Measurements from ENCODE around the gene RAB1A. TPM values are rescaled to one million over a fixed set of nuclear protein-coding genes. Genes with fewer than 3 reads are reported as not detected.
A peak's percentile ranks its signal among the peaks of the same experiment; 100 is the strongest.

Gene RAB1A
- total and polyA plus RNA-seq, 9 donors, result 57.5 to 125 (median 104) TPM

DNA sequence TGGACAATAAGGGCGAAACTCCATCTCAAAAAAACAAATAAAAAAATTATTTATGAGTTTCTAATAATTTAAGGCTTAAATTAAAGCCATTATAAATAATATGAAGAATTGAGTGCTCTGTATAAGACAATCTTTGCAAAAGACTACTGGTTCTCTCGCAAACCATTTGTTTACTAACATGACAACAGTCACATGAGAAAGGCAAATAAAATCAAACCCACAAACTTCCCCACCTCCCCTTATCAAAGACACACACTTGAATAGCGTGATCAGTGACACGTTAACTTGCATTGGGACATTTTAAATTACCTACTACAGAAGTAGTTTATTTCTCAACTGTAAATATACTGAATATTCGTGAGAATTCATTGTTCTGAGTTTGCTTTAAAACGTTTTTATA is 21.1 kb downstream of the RAB1A start:
- no peaks in the 10 kb centered on the region for H3K27me3 ChIP-seq
- DNase-seq, result no peak
- H3K4me1 ChIP-seq (ENCODE audit: insufficient read depth), result peaks cover 6% of the 10 kb centered on the region
- intact Hi-C loops (cut with DNase I), result no loop called here
- WGBS, 3 donors, result 68 to 77% (median 71%) methylated on average over 6 of the region's 6 CpGs
- no peak overlapping the region for H3K4me3 ChIP-seq
- no peak for TF ChIP-seq POLR2A (IDR thresholded peaks at IDR 0.05)
- TF ChIP-seq, protein P1, sequence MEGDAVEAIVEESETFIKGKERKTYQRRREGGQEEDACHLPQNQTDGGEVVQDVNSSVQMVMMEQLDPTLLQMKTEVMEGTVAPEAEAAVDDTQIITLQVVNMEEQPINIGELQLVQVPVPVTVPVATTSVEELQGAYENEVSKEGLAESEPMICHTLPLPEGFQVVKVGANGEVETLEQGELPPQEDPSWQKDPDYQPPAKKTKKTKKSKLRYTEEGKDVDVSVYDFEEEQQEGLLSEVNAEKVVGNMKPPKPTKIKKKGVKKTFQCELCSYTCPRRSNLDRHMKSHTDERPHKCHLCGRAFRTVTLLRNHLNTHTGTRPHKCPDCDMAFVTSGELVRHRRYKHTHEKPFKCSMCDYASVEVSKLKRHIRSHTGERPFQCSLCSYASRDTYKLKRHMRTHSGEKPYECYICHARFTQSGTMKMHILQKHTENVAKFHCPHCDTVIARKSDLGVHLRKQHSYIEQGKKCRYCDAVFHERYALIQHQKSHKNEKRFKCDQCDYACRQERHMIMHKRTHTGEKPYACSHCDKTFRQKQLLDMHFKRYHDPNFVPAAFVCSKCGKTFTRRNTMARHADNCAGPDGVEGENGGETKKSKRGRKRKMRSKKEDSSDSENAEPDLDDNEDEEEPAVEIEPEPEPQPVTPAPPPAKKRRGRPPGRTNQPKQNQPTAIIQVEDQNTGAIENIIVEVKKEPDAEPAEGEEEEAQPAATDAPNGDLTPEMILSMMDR (IDR thresholded peaks at IDR 0.05), result no peak
- TF ChIP-seq EP300 (IDR thresholded peaks at IDR 0.05), result no peak
- no peaks in the 10 kb centered on the region for H3K36me3 ChIP-seq
- H3K9me3 ChIP-seq, result no peaks in the 10 kb centered on the region
- no peak overlapping the region for H3K27ac ChIP-seq

GRCh38 chr2:65107530-65107929 is 22.4 kb downstream of the RAB1A start:
- DNase-seq, result no peak
- WGBS, 3 donors, result 79 to 84% (median 82%) methylated on average over 5 of the region's 5 CpGs
- no peak overlapping the region for H3K27ac ChIP-seq
- no peaks in the 10 kb centered on the region for H3K27me3 ChIP-seq
- H3K4me1 ChIP-seq (ENCODE audit: insufficient read depth), result peaks cover 7% of the 10 kb centered on the region
- H3K4me3 ChIP-seq, result no peak overlapping the region
- TF ChIP-seq POLR2A (IDR thresholded peaks at IDR 0.05) (no peak), EP300 (IDR thresholded peaks at IDR 0.05) (no peak)
- TF ChIP-seq, protein P1 (IDR thresholded peaks at IDR 0.05), result no peak
- intact Hi-C loops (cut with DNase I), result no loop called here
- H3K9me3 ChIP-seq, result no peaks in the 10 kb centered on the region
- no peaks in the 10 kb centered on the region for H3K36me3 ChIP-seq

- TF ChIP-seq, protein P1 (IDR thresholded peaks at IDR 0.05), result no peak
- TF ChIP-seq POLR2A (IDR thresholded peaks at IDR 0.05) (no peak), EP300 (IDR thresholded peaks at IDR 0.05) (no peak)
- DNase-seq, result peak in 4 of 5 donors; percentile 41 to 75 (median 50)
- intact Hi-C loops (cut with DNase I), result no loop called here
- no peaks in the 10 kb centered on the region for H3K9me3 ChIP-seq
- H3K36me3 ChIP-seq, result no peaks in the 10 kb centered on the region
- H3K4me1 ChIP-seq (ENCODE audit: insufficient read depth), result peaks cover 10% of the 10 kb centered on the region
- no peak overlapping the region for H3K4me3 ChIP-seq
- H3K27me3 ChIP-seq, result no peaks in the 10 kb centered on the region
- peak overlapping the region in 1 of 2 donors; percentile 12 for H3K27ac ChIP-seq
- 14 to 24% (median 16%) methylated on average over 6 of the region's 6 CpGs for WGBS, 3 donors
Measured at GRCh38 chr2:65103013-65103715, 26.7 kb downstream of the RAB1A start.

- peaks cover 6% of the 10 kb centered on the region for H3K4me1 ChIP-seq (ENCODE audit: insufficient read depth)
- no peak overlapping the region for H3K27ac ChIP-seq
- intact Hi-C loops (cut with DNase I), result no loop called here
- no peaks in the 10 kb centered on the region for H3K36me3 ChIP-seq
- H3K27me3 ChIP-seq, result no peaks in the 10 kb centered on the region
- 20 to 43% (median 26%) methylated on average over 3 of the region's 3 CpGs for WGBS, 3 donors
- no peaks in the 10 kb centered on the region for H3K9me3 ChIP-seq
- H3K4me3 ChIP-seq, result no peak overlapping the region
- no peak for DNase-seq
- TF ChIP-seq, protein P1 (IDR thresholded peaks at IDR 0.05), result no peak
- no peak for TF ChIP-seq EP300 (IDR thresholded peaks at IDR 0.05)
- TF ChIP-seq POLR2A (IDR thresholded peaks at IDR 0.05), result no peak
Measured at GRCh38 chr2:65101071-65101470, 28.8 kb downstream of the RAB1A start.
